ENCODE data around the gene COG3.

Gene COG3

DNA sequence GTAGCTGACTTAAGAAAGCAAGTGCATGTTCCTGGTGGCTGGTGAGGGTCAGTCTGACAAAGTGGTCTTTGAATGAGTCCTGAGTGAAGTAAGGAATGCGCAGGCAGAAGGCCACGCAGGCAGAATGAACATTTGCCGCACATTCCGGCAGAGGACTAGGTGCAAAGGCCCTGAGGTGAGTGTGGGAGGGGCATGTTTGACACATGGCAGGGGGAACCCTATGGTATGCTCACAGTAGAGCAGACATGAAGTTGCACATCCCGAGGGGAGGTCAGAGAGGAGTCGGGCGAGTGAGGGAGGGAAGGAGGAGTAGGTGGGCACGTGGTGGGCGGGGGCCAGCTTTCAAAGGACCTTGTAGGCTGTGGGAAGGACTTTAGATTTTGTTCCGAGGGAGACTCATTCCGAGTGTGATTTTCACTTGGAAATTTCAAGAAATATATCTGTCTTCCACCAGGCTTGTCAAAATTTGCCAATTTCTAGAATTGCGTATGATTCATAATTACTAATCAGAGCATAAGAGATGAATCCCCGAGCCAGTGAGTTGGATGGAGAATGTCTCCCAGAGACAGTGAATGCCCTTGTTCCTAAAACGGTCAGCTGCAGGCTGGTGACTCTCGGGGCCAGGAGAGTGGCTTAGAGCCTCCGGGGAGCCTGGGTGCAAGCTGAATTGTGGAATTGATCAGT, 110.5 kb downstream of the COG3 start:
- Histone ChIP-seq H3K4me2 (ENCODE audit: low read depth, low read length, poor library complexity, severe bottlenecking) (no peak overlapping the region), H3K79me2 (ENCODE audit: insufficient read depth, low read length) (no peaks in the 10 kb centered on the region), H3K9ac (ENCODE audit: low read length) (no peak overlapping the region), H3K27me3 (ENCODE audit: low read length) (no peaks in the 10 kb centered on the region), H3K27ac (ENCODE audit: low read depth, low read length) (no peak overlapping the region), H3K4me3 (ENCODE audit: insufficient read depth, low read length, poor library complexity, severe bottlenecking) (no peak overlapping the region), H3K36me3 (ENCODE audit: low read length) (no peaks in the 10 kb centered on the region), H4K20me1 (ENCODE audit: low read depth, low read length) (no peaks in the 10 kb centered on the region), H2AFZ (ENCODE audit: low read depth, low read length, severe bottlenecking) (no peak overlapping the region), H3K9me3 (ENCODE audit: insufficient read depth, low read length) (no peaks in the 10 kb centered on the region), H3F3A (ENCODE audit: insufficient read depth) (no peaks in the 10 kb centered on the region), H3K9me2 (replicated peaks; ENCODE audit: insufficient read depth, low read length) (no peaks in the 10 kb centered on the region)
- TF ChIP-seq, protein P1, sequence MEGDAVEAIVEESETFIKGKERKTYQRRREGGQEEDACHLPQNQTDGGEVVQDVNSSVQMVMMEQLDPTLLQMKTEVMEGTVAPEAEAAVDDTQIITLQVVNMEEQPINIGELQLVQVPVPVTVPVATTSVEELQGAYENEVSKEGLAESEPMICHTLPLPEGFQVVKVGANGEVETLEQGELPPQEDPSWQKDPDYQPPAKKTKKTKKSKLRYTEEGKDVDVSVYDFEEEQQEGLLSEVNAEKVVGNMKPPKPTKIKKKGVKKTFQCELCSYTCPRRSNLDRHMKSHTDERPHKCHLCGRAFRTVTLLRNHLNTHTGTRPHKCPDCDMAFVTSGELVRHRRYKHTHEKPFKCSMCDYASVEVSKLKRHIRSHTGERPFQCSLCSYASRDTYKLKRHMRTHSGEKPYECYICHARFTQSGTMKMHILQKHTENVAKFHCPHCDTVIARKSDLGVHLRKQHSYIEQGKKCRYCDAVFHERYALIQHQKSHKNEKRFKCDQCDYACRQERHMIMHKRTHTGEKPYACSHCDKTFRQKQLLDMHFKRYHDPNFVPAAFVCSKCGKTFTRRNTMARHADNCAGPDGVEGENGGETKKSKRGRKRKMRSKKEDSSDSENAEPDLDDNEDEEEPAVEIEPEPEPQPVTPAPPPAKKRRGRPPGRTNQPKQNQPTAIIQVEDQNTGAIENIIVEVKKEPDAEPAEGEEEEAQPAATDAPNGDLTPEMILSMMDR (IDR thresholded peaks at IDR 0.05; ENCODE audit: insufficient read depth, low read length, poor library complexity, severe bottlenecking), result no peak
- TF ChIP-seq EZH2phosphoT487 (conservative IDR thresholded peaks at IDR 0.05; ENCODE audit: low read length), result no peak

DNA sequence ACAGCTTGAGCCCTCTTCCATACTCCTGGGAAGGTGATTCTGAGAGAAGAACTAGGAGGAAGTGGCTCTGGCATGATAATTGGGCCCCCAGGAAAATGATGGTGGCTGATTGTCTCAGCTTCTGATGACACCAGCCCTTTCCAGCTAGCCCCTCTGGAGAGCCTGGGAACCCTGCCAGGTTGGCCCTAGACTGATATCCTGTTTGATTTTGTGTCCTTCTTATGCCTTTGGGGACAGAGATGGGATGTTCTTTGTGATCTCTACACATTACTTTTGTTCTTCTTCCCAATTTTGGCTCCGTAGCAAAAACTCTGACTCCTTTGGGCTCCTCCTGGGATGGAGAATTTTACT, 111.1 kb downstream of the COG3 start:
- TF ChIP-seq, protein P1 (IDR thresholded peaks at IDR 0.05; ENCODE audit: insufficient read depth, low read length, poor library complexity, severe bottlenecking), result no peak
- no peak for TF ChIP-seq EZH2phosphoT487 (conservative IDR thresholded peaks at IDR 0.05; ENCODE audit: low read length)
- no peak overlapping the region for H3K27ac ChIP-seq (ENCODE audit: low read depth, low read length)
- no peaks in the 10 kb centered on the region for H3K9me2 ChIP-seq (replicated peaks; ENCODE audit: insufficient read depth, low read length)
- H3K9me3 ChIP-seq (ENCODE audit: insufficient read depth, low read length), result no peaks in the 10 kb centered on the region
- H3K4me3 ChIP-seq (ENCODE audit: insufficient read depth, low read length, poor library complexity, severe bottlenecking), result no peak overlapping the region
- H3K4me2 ChIP-seq (ENCODE audit: low read depth, low read length, poor library complexity, severe bottlenecking), result no peak overlapping the region
- no peak overlapping the region for H2AFZ ChIP-seq (ENCODE audit: low read depth, low read length, severe bottlenecking)
- no peaks in the 10 kb centered on the region for H4K20me1 ChIP-seq (ENCODE audit: low read depth, low read length)
- no peaks in the 10 kb centered on the region for H3K79me2 ChIP-seq (ENCODE audit: insufficient read depth, low read length)
- no peak overlapping the region for H3K9ac ChIP-seq (ENCODE audit: low read length)
- no peaks in the 10 kb centered on the region for H3K36me3 ChIP-seq (ENCODE audit: low read length)
- H3F3A ChIP-seq (ENCODE audit: insufficient read depth), result no peaks in the 10 kb centered on the region
- no peaks in the 10 kb centered on the region for H3K27me3 ChIP-seq (ENCODE audit: low read length)

DNA sequence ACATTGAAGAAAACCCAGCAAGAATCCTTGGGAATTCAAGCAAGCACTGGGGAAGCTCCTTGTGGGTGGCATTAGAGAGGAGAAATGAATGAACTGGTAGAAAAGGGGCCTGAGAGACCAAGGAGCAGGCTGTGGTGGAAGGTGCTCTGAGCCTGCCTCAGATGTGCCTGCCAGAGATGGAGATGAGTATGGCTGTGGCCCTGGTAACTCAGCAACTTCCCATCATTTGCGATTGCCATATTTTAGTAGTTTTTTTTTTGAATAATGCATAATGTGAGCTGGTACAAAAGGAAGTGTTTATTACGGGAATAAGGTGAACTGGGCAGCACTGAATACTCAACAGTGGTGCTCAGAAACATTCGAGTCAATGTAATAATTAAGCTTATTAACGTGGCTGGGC, 111.7 kb downstream of the COG3 start:
- Histone ChIP-seq H3K36me3 (ENCODE audit: low read length) (no peaks in the 10 kb centered on the region), H3K9me3 (ENCODE audit: insufficient read depth, low read length) (no peaks in the 10 kb centered on the region), H3F3A (ENCODE audit: insufficient read depth) (no peaks in the 10 kb centered on the region), H3K27ac (ENCODE audit: low read depth, low read length) (no peak overlapping the region), H3K9me2 (replicated peaks; ENCODE audit: insufficient read depth, low read length) (no peaks in the 10 kb centered on the region), H3K4me3 (ENCODE audit: insufficient read depth, low read length, poor library complexity, severe bottlenecking) (no peak overlapping the region), H3K4me2 (ENCODE audit: low read depth, low read length, poor library complexity, severe bottlenecking) (no peak overlapping the region), H3K9ac (ENCODE audit: low read length) (no peak overlapping the region), H3K27me3 (ENCODE audit: low read length) (no peaks in the 10 kb centered on the region), H3K79me2 (ENCODE audit: insufficient read depth, low read length) (no peaks in the 10 kb centered on the region), H4K20me1 (ENCODE audit: low read depth, low read length) (no peaks in the 10 kb centered on the region), H2AFZ (ENCODE audit: low read depth, low read length, severe bottlenecking) (no peak overlapping the region)
- TF ChIP-seq, protein P1 (IDR thresholded peaks at IDR 0.05; ENCODE audit: insufficient read depth, low read length, poor library complexity, severe bottlenecking), result no peak
- no peak for TF ChIP-seq EZH2phosphoT487 (conservative IDR thresholded peaks at IDR 0.05; ENCODE audit: low read length)

Measured in SU-DHL-6 (cell line).